AG08395 (cell line): ENCODE data around the gene TSPYL2.

Source experiments
- DNase-seq: peaks from one replicate; pipeline ENCODE4 v3.0.0; 2012; ENCODE audit warnings: mixed read lengths, low spot score

TSPYL2 gene

DNA sequence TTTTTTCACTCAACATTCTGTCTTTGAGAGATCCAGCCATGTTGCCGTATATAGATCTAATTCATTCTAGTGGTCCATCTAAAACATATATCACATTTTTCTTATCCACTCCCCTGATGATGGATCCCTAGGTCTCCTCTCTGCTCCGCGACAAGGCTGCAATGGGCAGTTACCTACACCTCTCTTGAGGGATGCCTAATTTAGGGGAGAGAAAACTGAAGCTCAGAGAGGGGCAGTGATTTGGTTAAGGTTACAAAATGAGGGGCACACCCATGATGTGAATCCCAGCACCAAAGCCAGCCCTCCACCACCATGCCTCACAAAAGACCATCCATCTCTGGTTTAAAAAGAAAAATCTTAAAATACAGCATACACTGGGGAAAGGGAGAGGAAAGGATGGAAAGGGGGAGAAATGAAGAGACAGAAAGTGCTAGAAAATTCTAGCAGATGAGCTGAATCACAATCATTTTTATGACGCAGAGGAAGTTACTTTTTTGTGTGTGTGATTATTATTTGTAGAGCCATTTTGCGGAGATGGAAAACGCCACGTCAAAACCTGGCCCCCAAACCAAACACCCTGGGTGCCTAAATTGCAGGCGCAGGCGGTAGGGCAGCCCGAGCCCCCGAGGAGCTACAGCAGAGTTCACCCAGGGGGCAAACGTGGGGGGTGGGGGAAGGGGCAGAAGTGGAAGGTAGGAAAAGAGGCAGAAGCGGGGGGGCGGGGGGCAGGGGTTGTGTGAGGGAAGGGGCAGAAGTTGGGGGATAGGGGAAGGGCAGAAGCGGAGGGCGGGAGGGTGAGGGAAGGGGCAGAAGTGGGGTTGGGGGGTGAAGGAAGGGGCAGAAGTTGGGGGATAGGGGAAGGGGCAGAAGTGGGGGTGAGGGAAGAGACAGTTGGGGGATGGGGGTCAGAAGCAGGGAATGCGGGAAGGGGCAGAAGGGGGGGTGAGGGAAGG lies 1.3 kb upstream of the TSPYL2 start:
- no peak for DNase-seq

DNA sequence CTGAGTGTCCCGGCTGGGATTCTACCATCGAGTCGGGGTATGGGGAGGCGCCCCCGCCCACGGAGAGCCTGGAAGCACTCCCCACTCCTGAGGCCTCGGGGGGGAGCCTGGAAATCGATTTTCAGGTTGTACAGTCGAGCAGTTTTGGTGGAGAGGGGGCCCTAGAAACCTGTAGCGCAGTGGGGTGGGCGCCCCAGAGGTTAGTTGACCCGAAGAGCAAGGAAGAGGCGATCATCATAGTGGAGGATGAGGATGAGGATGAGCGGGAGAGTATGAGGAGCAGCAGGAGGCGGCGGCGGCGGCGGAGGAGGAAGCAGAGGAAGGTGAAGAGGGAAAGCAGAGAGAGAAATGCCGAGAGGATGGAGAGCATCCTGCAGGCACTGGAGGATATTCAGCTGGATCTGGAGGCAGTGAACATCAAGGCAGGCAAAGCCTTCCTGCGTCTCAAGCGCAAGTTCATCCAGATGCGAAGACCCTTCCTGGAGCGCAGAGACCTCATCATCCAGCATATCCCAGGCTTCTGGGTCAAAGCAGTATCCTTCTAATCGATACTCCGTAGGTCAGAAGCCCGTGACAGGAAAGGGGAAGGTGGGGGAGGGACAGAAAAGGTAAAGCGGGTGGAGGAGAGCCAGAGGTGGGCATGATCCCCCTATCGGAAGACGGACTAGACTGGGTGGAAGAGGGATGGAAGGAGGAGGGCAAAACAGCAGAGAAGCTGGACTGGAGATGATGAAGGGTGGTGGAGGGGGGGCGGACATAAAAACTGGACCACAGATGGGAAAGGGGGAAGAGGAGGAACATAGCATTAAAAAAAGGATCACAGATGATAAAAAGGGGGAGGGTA lies 828 bp downstream of the TSPYL2 start:
- no peak for DNase-seq

DNA sequence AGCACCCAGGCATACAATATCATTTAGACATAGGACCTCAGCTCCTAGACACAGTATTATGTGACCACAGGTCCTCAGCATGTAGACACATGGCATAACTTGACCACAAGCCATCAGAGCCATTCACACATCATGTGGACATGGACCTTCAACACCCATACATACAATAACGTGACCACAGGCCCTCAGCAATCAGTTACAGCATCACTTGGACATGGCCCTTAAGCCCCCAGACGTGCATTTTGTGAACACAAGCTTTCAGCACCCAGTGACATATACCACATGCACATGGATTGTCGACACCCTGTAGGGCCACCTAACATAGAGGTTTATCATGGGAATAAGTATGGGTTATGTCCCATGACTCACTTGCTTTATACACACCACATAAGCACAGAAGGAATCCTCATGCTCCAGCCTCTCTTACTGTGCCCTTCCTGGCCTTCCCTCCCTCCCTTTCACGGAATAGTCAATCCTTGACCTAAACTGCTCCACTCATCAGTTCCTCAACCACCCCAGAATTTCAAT lies 1.9 kb downstream of the TSPYL2 start:
- DNase-seq, result no peak

DNA sequence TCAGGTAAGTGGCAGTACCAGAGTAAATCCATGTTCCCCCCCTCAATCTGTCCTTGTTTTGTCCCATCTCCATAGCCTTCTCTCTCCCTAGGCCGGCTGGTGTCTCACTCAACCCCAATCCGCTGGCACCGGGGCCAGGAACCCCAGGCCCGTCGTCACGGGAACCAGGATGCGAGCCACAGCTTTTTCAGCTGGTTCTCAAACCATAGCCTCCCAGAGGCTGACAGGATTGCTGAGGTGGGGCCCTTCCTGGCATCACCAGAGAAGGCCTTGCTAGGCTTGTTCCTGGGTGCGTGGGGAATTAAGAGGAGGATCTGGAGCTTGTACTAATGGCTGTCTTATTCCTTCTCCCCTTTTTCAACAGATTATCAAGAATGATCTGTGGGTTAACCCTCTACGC lies 2.7 kb downstream of the TSPYL2 start:
- no peak for DNase-seq

DNA sequence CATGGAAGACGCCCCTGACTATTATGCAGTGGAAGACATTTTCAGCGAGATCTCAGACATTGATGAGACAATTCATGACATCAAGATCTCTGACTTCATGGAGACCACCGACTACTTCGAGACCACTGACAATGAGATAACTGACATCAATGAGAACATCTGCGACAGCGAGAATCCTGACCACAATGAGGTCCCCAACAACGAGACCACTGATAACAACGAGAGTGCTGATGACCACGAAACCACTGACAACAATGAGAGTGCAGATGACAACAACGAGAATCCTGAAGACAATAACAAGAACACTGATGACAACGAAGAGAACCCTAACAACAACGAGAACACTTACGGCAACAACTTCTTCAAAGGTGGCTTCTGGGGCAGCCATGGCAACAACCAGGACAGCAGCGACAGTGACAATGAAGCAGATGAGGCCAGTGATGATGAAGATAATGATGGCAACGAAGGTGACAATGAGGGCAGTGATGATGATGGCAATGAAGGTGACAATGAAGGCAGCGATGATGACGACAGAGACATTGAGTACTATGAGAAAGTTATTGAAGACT lies 3.6 kb downstream of the TSPYL2 start:
- no peak for DNase-seq

DNA sequence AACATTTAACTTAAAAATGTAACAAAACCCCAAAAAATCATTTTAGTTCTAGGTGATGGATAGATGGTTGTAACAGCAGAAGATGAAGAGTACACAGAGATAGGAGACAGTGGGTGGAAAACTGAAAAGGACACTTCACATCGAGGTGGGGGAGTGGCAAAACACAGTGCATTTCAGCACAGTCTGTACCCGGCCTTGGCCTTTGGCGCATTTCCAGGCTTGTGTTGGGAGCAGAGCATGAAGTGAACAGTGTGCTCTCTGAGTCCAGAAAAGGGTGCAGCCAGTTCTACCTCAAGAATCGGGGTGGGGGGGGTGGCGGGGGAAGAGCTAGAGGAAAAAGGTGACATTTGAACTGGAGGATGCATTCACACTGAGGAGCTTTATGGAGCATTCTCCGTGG lies 4.3 kb downstream of the TSPYL2 start:
- DNase-seq, result no peak

DNA sequence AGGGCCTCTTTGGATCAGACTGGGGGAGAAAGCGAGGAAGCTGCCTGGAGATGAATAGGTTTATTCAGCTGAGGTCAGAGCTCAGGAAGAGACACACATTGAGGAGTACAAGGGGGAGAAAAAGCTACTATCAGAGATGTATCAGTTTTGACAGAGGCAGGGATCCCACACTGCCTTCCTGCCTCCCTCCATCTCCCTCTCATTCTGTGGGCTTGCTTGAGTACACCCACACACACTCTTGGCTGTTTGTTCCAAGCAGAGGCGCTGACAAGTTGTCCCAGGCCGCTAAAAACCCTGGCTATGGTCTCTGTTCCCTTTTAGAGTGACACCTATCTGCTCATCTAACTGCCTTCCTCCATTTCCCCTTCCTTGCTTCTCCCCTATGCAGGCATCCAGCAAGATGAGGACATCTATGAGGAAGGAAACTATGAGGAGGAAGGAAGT lies 5.2 kb downstream of the TSPYL2 start:
- no peak for DNase-seq

DNA sequence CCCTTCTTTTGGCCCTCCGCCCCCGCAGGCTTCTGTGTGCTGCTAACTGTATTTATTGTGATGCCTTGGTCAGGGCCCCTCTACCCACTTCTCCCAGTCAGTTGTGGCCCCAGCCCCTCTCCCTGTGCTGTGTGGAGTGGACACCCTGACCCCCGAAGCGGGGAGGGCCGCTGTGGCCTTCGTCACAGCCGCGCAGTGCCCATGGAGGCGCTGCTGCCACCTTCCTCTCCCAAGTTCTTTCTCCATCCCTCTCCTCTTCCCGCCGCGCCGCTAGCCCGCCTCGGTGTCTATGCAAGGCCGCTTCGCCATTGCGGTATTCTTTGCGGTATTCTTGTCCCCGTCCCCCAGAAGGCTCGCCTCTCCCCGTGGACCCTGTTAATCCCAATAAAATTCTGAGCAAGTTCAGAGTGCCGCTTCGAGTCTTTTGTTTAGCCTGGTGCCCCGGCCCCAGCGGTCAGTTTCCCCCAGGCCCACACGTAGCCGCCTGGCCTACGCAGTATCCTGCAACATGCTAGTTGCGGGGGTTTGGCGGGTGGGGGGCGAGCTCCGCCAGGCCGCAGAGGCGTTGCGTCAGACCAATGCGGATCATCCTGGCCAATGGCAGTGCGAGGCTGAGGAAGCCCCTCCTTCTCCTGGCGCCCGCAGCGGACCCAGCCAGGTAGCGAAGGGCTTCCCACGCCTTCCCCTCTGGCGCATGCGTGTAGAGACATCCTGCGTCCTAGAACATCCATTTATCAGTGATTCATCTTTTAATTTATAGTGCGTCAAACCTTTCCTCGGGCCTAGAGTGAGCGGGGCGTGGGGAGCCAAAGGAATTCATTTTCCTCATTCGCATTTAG lies 6.2 kb downstream of the TSPYL2 start:
- peak; percentile 61 for DNase-seq

DNA sequence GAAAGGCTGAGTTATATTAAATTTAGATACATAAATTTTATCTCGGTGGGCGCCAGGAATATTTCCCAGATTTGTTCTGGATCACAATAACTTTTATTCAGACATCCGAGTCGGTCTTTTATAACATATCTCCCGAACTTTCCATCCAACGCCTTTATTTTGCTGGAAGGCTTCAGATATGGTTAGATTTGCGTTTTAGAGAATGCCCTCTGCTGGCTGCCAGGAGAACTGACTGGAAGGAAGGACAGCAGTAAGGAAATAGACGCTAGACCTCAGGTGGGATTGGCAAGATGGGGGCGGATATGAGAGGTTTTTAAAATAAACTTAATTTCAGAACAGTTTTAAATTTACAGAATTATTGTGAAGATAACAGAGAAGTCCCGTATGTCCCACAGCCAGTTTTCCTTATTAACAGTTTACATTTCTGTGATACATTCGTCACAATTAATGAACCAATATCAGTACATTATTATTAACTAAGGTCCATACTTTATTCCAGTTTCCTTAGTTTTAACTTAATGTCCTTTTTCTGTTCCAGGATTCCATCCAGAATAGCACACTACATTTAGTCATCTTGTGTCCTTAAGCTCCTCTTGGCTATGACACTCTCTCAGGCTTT lies 7.2 kb downstream of the TSPYL2 start:
- DNase-seq, result peak; percentile 62

DNA sequence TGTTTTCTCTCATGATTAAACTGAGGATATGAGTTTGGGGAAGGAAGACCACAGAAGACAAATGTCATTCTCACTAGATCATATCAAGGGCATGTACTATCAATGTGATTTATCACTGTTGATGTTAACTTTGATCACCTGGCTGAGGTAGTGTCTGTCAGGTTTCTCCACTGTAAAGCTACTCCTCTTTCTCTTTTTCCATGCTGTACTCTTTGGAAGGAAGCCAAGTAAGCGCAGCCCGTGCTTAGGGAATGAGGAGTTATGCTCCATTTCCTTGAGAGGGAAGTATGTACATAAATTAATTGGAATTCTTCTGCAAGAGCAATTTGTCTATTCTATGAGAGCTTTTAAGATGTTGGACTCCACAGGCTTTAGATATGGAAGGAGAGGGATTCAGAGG lies 7.8 kb downstream of the TSPYL2 start:
- DNase-seq, result no peak

DNA sequence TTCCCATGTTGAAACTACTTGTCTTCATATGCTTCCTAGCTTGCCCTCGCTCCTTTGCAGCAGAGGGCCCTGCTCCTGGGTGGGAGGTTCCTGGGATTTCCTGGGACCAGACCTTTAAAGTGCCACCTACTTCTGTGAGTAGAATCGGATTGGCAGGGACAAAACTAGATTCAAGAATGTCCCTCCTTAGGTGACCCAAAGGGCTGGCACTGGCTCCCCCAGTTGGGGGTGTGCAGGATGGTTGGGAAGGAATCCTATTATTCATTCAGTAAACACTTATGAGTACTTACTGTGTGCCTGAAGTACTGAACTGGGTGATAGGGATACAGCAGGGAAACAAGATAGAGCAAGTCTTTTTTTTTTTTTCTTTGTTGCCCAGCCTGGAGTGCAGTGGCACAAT lies 9.2 kb downstream of the TSPYL2 start:
- DNase-seq, result no peak

DNA sequence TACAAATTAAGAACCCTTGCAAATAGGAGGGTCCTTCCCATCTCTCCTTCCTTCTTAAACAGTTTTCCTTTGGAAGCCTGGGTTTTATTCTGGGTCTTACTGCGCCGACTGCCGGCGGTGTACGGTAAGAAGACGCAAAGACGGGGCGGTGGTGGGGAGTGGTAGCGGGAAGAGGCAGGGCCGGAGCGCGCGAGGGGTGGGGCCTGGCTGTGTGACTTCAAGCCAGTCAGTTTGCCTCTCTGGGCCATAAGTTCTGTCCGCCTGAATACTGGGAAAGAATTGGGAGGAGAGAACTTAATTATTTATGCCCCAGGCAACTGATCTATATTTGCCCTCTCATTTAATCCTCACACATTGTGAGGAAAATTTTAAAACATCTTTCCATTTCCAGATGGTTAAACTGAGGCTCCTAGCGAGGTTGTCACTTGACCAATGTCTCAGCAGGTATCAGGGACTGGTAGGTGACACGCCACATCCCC lies 11.0 kb downstream of the TSPYL2 start:
- DNase-seq, result peak; percentile 61

DNA sequence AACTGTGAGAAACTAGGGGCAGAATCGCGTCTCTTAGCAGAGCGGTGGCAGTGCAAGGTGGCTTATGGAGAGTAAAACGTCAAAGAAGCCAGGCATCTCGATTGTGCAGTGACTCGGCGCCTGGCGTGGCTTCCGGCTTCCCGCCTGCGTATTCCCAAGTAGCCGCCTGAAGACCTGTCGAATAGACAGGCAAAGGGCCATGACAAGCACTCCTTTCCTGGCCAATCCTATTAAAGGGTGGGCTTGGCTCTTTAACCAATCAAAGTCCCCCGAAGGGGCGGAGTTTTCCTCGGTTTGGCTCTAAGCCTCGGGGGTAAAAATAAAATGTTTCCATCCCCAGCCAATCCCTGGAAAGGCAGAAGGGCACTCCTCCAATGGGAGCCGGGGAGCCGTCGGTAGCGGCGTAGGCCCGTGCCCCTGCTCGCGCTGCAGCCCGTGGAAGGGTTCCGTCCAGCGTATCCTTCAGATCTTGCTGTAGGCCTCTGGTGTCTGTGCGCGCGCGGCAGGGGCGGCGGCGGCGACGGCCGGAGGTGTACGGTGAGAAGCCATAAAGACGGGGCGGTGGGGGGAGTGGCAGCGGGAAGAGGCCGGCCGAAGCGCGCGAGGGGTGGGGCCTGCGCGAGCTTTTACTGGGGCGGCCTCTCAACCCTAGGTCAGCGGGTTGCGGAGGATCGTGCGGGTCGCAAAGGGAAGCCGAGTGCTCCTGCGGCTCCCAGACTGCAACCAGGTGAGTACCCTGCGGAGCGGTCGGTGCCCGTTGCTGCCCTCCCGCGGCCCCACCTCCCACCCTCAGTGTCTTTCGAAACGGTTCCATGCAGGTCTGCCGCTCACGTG lies 11.8 kb downstream of the TSPYL2 start, which contains the start of gene KANTR:
Gene KANTR, plus strand, starts transcription at position 395 of the 834 bp plus-strand sequence. CDS start 30,131 bp downstream, outside the sequence.
- DNase-seq, result peak; percentile 91

DNA sequence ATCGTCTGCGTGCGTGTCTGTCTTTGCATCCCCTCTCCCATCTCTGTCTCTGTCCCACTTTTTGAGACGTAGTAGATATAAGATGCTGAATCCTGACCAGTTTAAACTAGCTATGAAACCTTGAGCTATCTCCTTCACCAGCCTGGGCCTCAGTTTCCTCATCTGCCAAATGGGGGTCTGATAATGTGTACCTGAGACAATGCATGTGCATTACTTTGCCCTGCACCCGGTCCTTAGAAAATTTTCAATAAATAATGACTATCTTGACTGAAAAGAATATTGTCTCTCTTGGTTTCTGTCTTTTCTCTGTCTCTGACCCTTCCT lies 12.4 kb downstream of the TSPYL2 start:
- no peak for DNase-seq

DNA sequence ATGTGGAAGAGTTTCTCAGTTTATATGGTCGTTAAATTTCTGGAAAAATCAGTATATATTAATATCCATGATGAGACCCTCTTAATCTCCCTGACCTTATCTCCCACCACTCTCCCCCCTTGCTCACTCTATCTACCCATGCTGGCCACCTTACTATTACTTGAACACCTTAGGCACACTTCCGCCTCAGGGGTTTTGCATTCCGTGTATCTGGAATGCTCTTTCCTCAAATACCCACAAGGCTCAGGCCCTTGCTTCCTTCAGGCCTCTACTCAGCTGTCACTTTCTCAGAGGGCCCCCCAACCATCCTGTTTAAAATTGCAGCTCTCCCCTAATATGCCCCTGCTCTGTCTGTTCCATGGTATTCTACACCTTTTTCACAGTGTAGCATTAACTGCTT lies 13.6 kb downstream of the TSPYL2 start:
- DNase-seq, result no peak

DNA sequence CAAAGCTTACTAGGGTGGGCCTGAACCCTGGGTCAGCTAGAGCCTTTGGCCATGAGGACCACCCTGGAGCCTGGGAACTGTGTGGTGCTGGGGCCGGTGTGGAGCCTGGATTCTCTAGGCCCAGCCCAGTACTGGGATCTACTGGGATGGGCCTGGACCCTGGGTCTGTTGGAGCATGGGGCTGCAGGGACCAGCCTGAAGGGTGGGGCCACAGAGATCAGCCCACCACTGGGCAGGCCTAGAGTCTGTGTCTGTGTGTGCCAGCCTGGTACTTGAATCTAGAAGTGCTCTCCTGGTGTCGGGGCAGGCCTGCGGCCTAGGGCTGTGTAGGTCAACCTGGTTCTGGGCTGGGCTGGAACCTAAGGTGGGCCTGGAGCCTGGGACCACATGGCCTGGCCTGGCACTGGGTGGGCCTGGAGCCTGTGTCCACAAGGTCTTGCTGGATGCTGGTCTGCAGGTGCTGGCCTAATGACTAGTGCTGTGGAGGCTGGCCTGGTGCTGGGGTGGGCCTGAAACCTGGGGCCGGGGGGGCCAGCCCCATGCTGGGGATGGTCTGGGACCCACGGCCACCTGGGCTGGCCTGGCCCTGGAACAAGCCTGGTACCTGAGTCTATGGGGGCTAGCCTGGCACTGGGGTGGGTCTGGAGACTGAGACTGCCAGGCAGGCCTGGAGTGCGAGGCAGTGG lies 32.8 kb downstream of the TSPYL2 start:
- DNase-seq, result no peak

DNA sequence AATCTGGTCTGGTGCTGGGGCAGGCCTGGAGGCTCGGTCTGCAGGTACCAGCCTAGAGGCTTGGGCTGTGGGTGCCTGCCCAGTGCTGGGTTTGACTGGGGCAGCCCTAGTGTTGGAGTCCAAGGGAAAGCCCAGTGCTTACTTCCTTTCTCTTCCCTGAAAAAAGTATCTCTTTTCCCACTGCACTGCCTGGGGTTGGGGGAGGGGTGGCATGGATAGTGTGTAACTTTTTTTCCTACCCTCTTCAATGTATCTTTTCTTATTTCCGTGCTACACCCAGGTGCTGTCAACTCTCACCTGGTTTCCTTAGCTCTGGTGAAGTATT lies 33.3 kb downstream of the TSPYL2 start:
- DNase-seq, result no peak

DNA sequence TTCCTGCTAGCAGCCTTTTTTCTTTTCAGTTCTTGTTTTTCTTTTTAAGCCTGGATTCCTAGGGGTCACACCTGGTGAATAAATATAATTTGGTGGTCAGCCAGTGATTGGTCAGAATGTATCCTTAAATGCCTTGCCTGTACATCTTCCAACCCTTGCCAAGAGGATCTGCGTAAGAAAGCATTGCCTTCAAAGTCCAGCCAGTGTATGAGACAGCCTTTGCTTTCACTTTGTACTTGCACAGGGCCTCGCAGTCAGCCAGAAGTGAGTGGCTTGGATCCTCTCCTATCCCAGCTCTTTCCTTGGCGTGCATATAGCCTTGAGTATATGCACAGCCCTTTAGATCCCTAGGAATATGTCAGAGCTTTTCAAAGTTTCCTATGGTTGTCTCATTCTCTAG lies 33.9 kb downstream of the TSPYL2 start:
- peak; percentile 11 for DNase-seq

DNA sequence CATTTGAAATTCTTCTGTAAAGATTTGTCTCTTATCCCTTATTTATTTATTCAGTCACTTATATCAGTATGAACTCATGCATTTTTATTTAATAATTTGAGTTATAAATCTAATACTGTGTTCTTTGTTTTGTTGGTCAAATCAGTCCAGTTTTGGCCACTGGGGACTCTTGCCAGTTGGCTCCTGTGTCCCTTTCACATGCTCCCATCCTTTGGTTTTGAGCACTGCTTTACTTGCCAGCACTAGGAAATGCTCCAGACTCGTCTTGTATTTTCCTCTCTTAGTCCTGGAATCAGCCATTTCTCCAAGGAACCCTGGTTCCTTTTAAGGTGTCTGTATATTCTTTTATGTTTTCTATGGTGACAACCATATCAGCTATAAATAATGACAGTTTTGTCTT lies 39.8 kb downstream of the TSPYL2 start:
- no peak for DNase-seq

DNA sequence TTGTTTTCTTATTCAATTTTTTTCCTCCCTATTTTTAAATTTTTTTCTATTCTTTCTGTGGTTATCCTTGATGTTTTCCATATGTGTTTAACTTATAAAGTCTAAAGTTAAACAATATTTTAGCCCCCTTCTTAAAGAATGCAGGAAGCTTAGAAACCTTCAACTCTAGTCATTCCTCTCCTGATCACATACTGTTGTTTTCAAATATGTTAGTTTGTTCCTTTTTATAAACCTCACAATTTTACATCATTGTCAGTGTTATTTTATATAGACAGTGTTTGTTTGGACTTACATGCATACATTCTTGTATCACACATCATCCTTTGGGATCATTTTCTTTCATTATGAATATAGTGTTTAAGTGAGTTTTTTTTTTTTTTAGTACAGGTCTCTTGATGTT lies 43.3 kb downstream of the TSPYL2 start:
- no peak for DNase-seq
